DND-41 (cell line): ENCODE results near the gene SP140.

ENCODE experiments used
- ATAC-seq: fragments of 200-7000 bp; cut with Tn5 transposase; 3 replicates; pipeline ENCODE4 v1.9.1; 2021; ENCODE audit warnings: low read depth; ENCODE audit not compliant: insufficient read depth
- DNase-seq: peaks from one replicate; pipeline ENCODE4 v3.0.0-alpha.2; 2020
- H2AFZ ChIP-seq: 2 replicates; pipeline ENCODE4 v1.6.0; 2012; ENCODE audit warnings: low read depth, low read length
- H3K27ac ChIP-seq: 2 replicates; pipeline ENCODE4 v1.5.1; 2012; ENCODE audit warnings: low read length, inconsistent platforms
- H3K27me3 ChIP-seq: fragments of 200-600 bp; sonication (generic); 2 replicates; pipeline ENCODE4 v1.6.0; 2012; ENCODE audit warnings: low read length, mild to moderate bottlenecking, inconsistent platforms; ENCODE audit not compliant: insufficient read depth, poor library complexity
- H3K36me3 ChIP-seq: 2 replicates; pipeline ENCODE4 v1.5.1; 2012; ENCODE audit warnings: low read length, inconsistent platforms; ENCODE audit not compliant: insufficient read depth
- H3K4me1 ChIP-seq: 2 replicates; pipeline ENCODE4 v1.5.1; 2012; ENCODE audit warnings: mild to moderate bottlenecking, low read length; ENCODE audit not compliant: insufficient read depth
- H3K4me2 ChIP-seq: 2 replicates; pipeline ENCODE4 v1.6.0; 2012; ENCODE audit warnings: mild to moderate bottlenecking, moderate library complexity, low read length, inconsistent platforms; ENCODE audit not compliant: insufficient read depth
- H3K4me3 ChIP-seq, 2 experiments: fragments of 200-600 bp in 1 of 2; shearing (Covaris generic) in 1 of 2; 2 replicates each; pipeline ENCODE4 v1.5.1; 2012 to 2016; ENCODE audit warnings: inconsistent platforms in 2 of 2, low read length in 2 of 2, mild to moderate bottlenecking in 2 of 2, low read depth in 1 of 2, moderate library complexity in 1 of 2
- H3K79me2 ChIP-seq: 2 replicates; pipeline ENCODE4 v1.6.0; 2012; ENCODE audit warnings: low read length, inconsistent platforms; ENCODE audit not compliant: insufficient read depth
- H3K9ac ChIP-seq: 2 replicates; pipeline ENCODE4 v1.6.0; 2012; ENCODE audit warnings: low read depth, mild to moderate bottlenecking, inconsistent platforms, low read length, moderate library complexity
- H3K9me3 ChIP-seq: 2 replicates; pipeline ENCODE4 v1.5.1; 2012; ENCODE audit warnings: low read length, moderate library complexity, mild to moderate bottlenecking, inconsistent platforms; ENCODE audit not compliant: insufficient read depth, severe bottlenecking
- H4K20me1 ChIP-seq: 2 replicates; pipeline ENCODE4 v1.6.0; 2012; ENCODE audit warnings: low read length; ENCODE audit not compliant: insufficient read depth
- CTCF ChIP-seq: IDR thresholded peaks from 2 replicates; pipeline ENCODE4 v1.5.1; 2012; ENCODE audit warnings: borderline replicate concordance, low read length, moderate library complexity, mild to moderate bottlenecking; ENCODE audit not compliant: poor library complexity, severe bottlenecking; ENCODE audit errors: extremely low read depth
- EZH2 ChIP-seq: IDR thresholded peaks from 3 replicates; pipeline ENCODE4 v1.6.1; 2012; ENCODE audit warnings: borderline replicate concordance, low read depth, mild to moderate bottlenecking, moderate library complexity, low read length, inconsistent platforms; ENCODE audit not compliant: severe bottlenecking

The SP140 gene

GRCh38 chr2:230224458-230224857, 1.1 kb upstream of the SP140 start:
- no peak overlapping the region for H3K4me3 ChIP-seq
- H3K4me2 ChIP-seq, result no peak overlapping the region
- no peak for ATAC-seq
- no peaks in the 10 kb centered on the region for H4K20me1 ChIP-seq
- peaks cover 3% of the 10 kb centered on the region for H3K79me2 ChIP-seq
- no peaks in the 10 kb centered on the region for H3K27me3 ChIP-seq
- no peaks in the 10 kb centered on the region for H3K36me3 ChIP-seq
- H3K9me3 ChIP-seq, result no peaks in the 10 kb centered on the region
- H3K27ac ChIP-seq, result no peak overlapping the region
- H3K4me1 ChIP-seq, result peaks cover 9% of the 10 kb centered on the region
- peak overlapping the region; percentile 18; the same call in 1 of the 2 replicates for H2AFZ ChIP-seq
- no peak for TF ChIP-seq CTCF
- no peak for TF ChIP-seq EZH2
- no peak for DNase-seq
- H3K9ac ChIP-seq, result no peak overlapping the region

DNA sequence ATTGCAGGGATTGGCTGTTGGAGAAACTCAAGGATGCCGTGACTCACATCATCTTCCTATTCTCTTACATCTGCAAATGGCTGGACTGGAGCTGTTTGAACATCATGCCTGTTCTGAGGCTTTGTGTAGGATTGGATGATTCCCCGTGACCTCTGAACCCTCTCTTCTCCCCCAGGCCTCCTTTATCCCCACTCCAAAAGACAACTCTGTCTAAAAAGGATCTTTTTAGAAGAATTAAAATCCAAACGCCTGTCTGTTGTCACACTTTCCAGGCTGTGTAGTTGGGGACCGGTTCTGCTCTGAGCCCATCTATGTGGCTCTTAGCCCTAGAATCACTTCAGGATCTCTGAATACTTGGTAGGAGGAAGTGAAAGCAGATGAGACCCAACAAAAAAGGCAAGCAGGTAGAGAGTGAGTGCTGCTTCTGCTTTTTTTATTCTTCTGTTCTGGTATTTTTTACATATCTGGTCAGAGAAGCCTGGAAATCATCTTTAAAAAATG, 565 bp downstream of the SP140 start:
- TF ChIP-seq EZH2, result no peak
- TF ChIP-seq CTCF, result no peak
- H3K36me3 ChIP-seq, result no peaks in the 10 kb centered on the region
- H3K4me3 ChIP-seq, result no peak overlapping the region
- no peak overlapping the region for H3K27ac ChIP-seq
- H3K79me2 ChIP-seq, result no peaks in the 10 kb centered on the region
- H3K9ac ChIP-seq, result no peak overlapping the region
- no peaks in the 10 kb centered on the region for H4K20me1 ChIP-seq
- DNase-seq (no peak), ATAC-seq (no peak)
- H3K4me2 ChIP-seq, result no peak overlapping the region
- peaks cover 3% of the 10 kb centered on the region for H3K9me3 ChIP-seq
- no peak overlapping the region for H2AFZ ChIP-seq
- H3K27me3 ChIP-seq, result no peaks in the 10 kb centered on the region
- peaks cover 6% of the 10 kb centered on the region; the same call in 1 of the 2 replicates for H3K4me1 ChIP-seq

DNA sequence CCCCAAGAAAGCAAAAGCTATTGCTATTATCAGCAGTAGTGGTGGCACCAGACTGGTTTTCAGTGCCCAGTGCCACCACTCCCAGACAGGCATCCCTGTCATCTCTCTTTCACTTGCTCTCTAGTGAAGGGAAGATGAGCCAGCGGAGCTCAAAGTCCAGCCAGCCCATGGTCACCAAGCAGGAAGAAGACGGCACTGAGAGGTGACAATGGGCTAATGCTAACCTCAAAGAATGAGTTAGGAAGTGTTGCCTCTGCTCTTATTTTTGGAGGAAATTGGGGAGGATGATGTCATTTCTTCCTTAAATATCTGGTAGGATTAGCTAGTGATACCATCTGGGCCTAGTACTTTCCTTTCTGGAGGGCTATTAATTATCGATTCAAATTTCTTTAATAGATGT, 1.7 kb downstream of the SP140 start:
- no peak overlapping the region for H3K4me2 ChIP-seq
- no peaks in the 10 kb centered on the region for H3K36me3 ChIP-seq
- H3K27me3 ChIP-seq, result no peaks in the 10 kb centered on the region
- no peak overlapping the region for H3K9ac ChIP-seq
- H3K79me2 ChIP-seq, result no peaks in the 10 kb centered on the region
- H3K9me3 ChIP-seq, result peaks cover 3% of the 10 kb centered on the region
- H2AFZ ChIP-seq, result no peak overlapping the region
- no peak overlapping the region for H3K4me3 ChIP-seq
- H3K27ac ChIP-seq, result no peak overlapping the region
- ATAC-seq (no peak), DNase-seq (no peak)
- no peak for TF ChIP-seq EZH2
- H3K4me1 ChIP-seq, result peaks cover 6% of the 10 kb centered on the region; the same call in 1 of the 2 replicates
- H4K20me1 ChIP-seq, result no peaks in the 10 kb centered on the region

DNA sequence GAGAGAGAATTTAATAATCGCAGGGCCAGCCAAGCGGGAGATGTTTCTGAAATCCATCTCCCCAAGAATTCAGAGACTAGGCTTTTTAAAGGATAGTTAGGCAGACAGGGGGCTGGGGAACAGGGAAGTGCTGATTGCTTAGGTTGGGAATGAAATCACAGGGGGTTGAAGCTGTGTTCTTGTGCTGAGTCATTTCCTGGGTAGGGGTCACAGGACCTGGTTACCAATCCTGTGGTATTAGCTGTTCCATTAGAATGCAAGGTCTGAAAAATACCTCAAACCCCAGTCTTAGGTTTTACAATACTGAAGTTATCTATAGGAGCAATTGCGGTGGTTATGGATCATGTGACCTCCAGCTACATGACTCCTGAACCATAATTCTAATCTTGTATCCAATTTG, 4.6 kb downstream of the SP140 start:
- no peak overlapping the region for H3K4me2 ChIP-seq
- peak; percentile 50; the same call in 1 of the 3 replicates for ATAC-seq
- H3K27ac ChIP-seq, result no peak overlapping the region
- H3K4me3 ChIP-seq, result no peak overlapping the region
- H3K36me3 ChIP-seq, result no peaks in the 10 kb centered on the region
- no peaks in the 10 kb centered on the region for H3K27me3 ChIP-seq
- TF ChIP-seq CTCF (no peak), EZH2 (no peak)
- H3K79me2 ChIP-seq, result no peaks in the 10 kb centered on the region
- H2AFZ ChIP-seq, result no peak overlapping the region
- H4K20me1 ChIP-seq, result no peaks in the 10 kb centered on the region
- H3K9ac ChIP-seq, result no peak overlapping the region
- H3K4me1 ChIP-seq, result peaks cover 6% of the 10 kb centered on the region; the same call in 1 of the 2 replicates
- DNase-seq, result no peak
- peaks cover 3% of the 10 kb centered on the region for H3K9me3 ChIP-seq
